GM19043 (cell line): ENCODE measurements around the gene CDC40.
A peak's percentile ranks its signal among the peaks of the same experiment; 100 is the strongest.
"Not testable (repeated sequence)": the region's sequence is repeated elsewhere in the genome, so short reads cannot be mapped to it uniquely, and the experiment has no call there.

Source experiments
- ATAC-seq: cut with Tn5 transposase; IDR thresholded peaks from one replicate; pipeline ENCODE4 v1.9.1; 2021; ENCODE audit warnings: low read depth; ENCODE audit not compliant: unreplicated experiment

CDC40 gene

GRCh38 chr6:110198561-110198960, 18.3 kb downstream of the CDC40 start:
- no peak for ATAC-seq

- no peak for ATAC-seq
These were observed 21.1 kb downstream of the CDC40 start for GRCh38 chr6:110201151-110201884.

- no peak for ATAC-seq
These were observed 27.4 kb downstream of the CDC40 start for GRCh38 chr6:110207652-110208051.

GRCh38 chr6:110211753-110212152, 31.5 kb downstream of the CDC40 start:
- ATAC-seq = no peak

GRCh38 chr6:110214338-110214737, 34.1 kb downstream of the CDC40 start:
- no peak for ATAC-seq

- no peak for ATAC-seq
These were observed 35.9 kb downstream of the CDC40 start for GRCh38 chr6:110216140-110216539.

- ATAC-seq = no peak
These were observed 37.0 kb downstream of the CDC40 start for GRCh38 chr6:110217266-110217665.

GRCh38 chr6:110221738-110222137, 41.5 kb downstream of the CDC40 start:
- no peak for ATAC-seq

GRCh38 chr6:110226261-110226660, 46.0 kb downstream of the CDC40 start:
- ATAC-seq = no peak

- no peak for ATAC-seq
These were observed 52.2 kb downstream of the CDC40 start for GRCh38 chr6:110232450-110232849.

- peak; percentile 98 for ATAC-seq
These were observed 53.6 kb downstream of the CDC40 start for GRCh38 chr6:110233770-110234374.

- not testable (repeated sequence) for ATAC-seq
These were observed 55.8 kb downstream of the CDC40 start for GRCh38 chr6:110236007-110236406.

GRCh38 chr6:110239526-110240274, 59.5 kb downstream of the CDC40 start:
- no peak for ATAC-seq

GRCh38 chr6:110244621-110245020, 64.4 kb downstream of the CDC40 start:
- not testable (repeated sequence) for ATAC-seq

- no peak for ATAC-seq
These were observed 66.2 kb downstream of the CDC40 start for GRCh38 chr6:110246378-110246777.

GRCh38 chr6:110246900-110247546, 66.8 kb downstream of the CDC40 start:
- ATAC-seq = no peak

GRCh38 chr6:110250058-110250457, 69.8 kb downstream of the CDC40 start:
- ATAC-seq = no peak

GRCh38 chr6:110250838-110251237, 70.6 kb downstream of the CDC40 start:
- ATAC-seq = no peak

GRCh38 chr6:110255211-110255750, 75.1 kb downstream of the CDC40 start:
- no peak for ATAC-seq

- ATAC-seq = no peak
These were observed 76.1 kb downstream of the CDC40 start for GRCh38 chr6:110256366-110256765.

GRCh38 chr6:110265273-110265672, 85.0 kb downstream of the CDC40 start:
- no peak for ATAC-seq
